Upper lobe of left lung (tissue), 6 donors: Measurements from ENCODE around the gene PTPRO. TPM values are rescaled to one million over a fixed set of nuclear protein-coding genes. Genes with fewer than 3 reads are reported as not detected.

ENCODE experiments used
- ATAC-seq, 2 donors: fragments of 200-7000 bp; cut with Tn5 transposase; one replicate each; pipeline ENCODE4 v1.9.1; 2022; ENCODE audit warnings: mild to moderate bottlenecking in 2 of 2, moderate library complexity in 2 of 2; ENCODE audit not compliant: low FRiP score in 2 of 2
- DNase-seq, 2 donors: peaks; one replicate each; pipeline ENCODE4 v3.0.0-alpha.2; 2019 to 2020
- H3K27ac ChIP-seq, 4 donors: fragments of 200-600 bp; sonication (generic); one replicate each; pipeline ENCODE4 v1.5.1; 2016 to 2019
- H3K27me3 ChIP-seq, 4 donors: fragments of 200-600 bp; sonication (generic); one replicate each; pipeline ENCODE4 v1.5.1; 2017 to 2019
- H3K36me3 ChIP-seq, 4 donors: fragments of 200-600 bp; sonication (generic); one replicate each; pipeline ENCODE4 v1.5.1; 2016 to 2019
- H3K4me1 ChIP-seq, 4 donors: fragments of 200-600 bp; sonication (generic); one replicate each; pipeline ENCODE4 v1.5.1; 2018 to 2019
- H3K4me3 ChIP-seq, 4 donors: fragments of 200-600 bp; sonication (generic); one replicate each; pipeline ENCODE4 v1.5.1; 2017 to 2019; ENCODE audit warnings: mild to moderate bottlenecking in 2 of 4, moderate library complexity in 1 of 4
- H3K9me3 ChIP-seq, 4 donors: fragments of 200-600 bp; sonication (generic); one replicate each; pipeline ENCODE4 v1.5.1; 2018 to 2019
- EP300 ChIP-seq, 4 donors: sonication (generic); formaldehyde crosslinking; IDR thresholded peaks; one replicate each; pipeline ENCODE4 v1.5.1; 2017; ENCODE audit warnings: antibody characterized with exemption in 4 of 4, control low read depth in 2 of 4
- POLR2A ChIP-seq, 4 donors: fragments of 450-650 bp; IDR thresholded peaks; one replicate each; pipeline ENCODE4 v1.5.1; 2016 to 2017; ENCODE audit warnings: antibody characterized with exemption in 4 of 4, mild to moderate bottlenecking in 2 of 4
- POLR2AphosphoS5 ChIP-seq, 2 donors: sonication (generic); formaldehyde crosslinking; IDR thresholded peaks; one replicate each; pipeline ENCODE4 v1.5.1; 2017; ENCODE audit warnings: antibody characterized with exemption in 2 of 2
- WGBS, 2 donors: methylation state at CpG; one replicate each; pipeline ENCODE4 v1.1.5; 2017 to 2018; 5-methylcytosine and 5-hydroxymethylcytosine counted together
- total RNA-seq, 6 donors: library from RNA; depleted of rRNA in 4 of 6; stranded (reverse); fragments of >200 nt in 4 of 6; gene quantifications; one replicate each; pipeline versions ENCODE4 v1.1.0 to v1.2.1, GENCODE V29; 2016 to 2021
- TF ChIP-seq, protein P1 (sequence below), 6 experiments: fragments of 450-650 bp in 4 of 6; fragments of 200-600 bp in 2 of 6; sonication (generic) in 2 of 6; IDR thresholded peaks; one replicate each; pipeline ENCODE4 v1.5.1; 2016 to 2019; ENCODE audit warnings: antibody characterized with exemption in 6 of 6
- donor health status: DM: no; HTN: no; CAD: no; lungs with moderate emphysema.
- donor health status: DM: no; HTN: yes; CAD: no; lungs with severe emphysema.

PTPRO gene
- total RNA-seq, 6 donors from 2014 or later: 3.6 to 19.0 (median 8.4) TPM

DNA sequence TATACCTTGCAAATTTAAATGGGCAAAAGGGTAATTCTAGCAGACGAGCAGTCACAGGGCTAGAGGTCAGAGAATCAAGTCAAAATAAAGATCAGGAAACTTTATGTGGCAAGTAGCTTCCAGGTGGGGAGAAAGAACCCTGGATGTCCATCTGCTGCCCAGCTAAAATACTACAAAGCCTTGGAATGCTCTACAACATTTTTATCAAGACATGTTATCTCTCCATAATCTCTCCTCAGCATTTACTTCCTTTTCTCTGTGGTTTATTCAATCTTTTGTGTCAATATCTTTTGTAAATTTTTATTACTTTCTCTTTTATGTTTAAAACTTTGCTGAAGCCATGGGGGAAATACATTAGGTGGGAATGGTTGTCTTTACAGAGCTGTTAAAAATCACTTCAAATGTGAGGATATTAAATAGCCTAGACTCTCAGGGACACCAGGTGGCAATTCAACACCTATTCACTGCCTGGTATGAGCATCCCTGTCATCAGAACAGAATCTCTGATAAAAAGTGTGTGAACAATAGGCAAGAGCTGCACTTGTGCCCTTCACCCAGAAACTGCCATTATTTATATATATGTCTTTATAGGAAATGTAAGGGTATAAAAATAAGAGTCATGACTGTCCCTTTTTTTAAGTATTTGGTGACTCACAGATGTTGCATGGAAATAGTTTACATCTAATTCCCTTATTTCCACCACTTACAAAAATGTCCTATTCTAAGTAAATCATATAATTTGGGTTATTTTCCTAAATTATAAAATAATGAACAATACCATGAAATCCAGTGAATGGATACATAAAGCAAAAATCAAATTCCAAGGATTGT lies 314.0 kb downstream of the PTPRO start:
- no peak for ATAC-seq
- DNase-seq: no peak
- 88 to 89% methylated on average over 1 of the region's 1 CpG for WGBS, 2 donors
- Histone ChIP-seq H3K9me3 (no peaks in the 10 kb centered on the region), H3K27me3 (no peaks in the 10 kb centered on the region), H3K27ac (no peak overlapping the region), H3K36me3 (peaks cover 0 to 8% (median 5%) of the 10 kb centered on the region in 4 donors), H3K4me3 (no peak overlapping the region), H3K4me1 (peaks cover 0 to 6% (median under 1%) of the 10 kb centered on the region in 4 donors)
- TF ChIP-seq EP300 (IDR thresholded peaks at IDR 0.05): no peak
- TF ChIP-seq, protein P1, sequence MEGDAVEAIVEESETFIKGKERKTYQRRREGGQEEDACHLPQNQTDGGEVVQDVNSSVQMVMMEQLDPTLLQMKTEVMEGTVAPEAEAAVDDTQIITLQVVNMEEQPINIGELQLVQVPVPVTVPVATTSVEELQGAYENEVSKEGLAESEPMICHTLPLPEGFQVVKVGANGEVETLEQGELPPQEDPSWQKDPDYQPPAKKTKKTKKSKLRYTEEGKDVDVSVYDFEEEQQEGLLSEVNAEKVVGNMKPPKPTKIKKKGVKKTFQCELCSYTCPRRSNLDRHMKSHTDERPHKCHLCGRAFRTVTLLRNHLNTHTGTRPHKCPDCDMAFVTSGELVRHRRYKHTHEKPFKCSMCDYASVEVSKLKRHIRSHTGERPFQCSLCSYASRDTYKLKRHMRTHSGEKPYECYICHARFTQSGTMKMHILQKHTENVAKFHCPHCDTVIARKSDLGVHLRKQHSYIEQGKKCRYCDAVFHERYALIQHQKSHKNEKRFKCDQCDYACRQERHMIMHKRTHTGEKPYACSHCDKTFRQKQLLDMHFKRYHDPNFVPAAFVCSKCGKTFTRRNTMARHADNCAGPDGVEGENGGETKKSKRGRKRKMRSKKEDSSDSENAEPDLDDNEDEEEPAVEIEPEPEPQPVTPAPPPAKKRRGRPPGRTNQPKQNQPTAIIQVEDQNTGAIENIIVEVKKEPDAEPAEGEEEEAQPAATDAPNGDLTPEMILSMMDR (IDR thresholded peaks at IDR 0.05): no peak
- TF ChIP-seq POLR2AphosphoS5 (IDR thresholded peaks at IDR 0.05): no peak
- TF ChIP-seq POLR2A (IDR thresholded peaks at IDR 0.05): no peak

DNA sequence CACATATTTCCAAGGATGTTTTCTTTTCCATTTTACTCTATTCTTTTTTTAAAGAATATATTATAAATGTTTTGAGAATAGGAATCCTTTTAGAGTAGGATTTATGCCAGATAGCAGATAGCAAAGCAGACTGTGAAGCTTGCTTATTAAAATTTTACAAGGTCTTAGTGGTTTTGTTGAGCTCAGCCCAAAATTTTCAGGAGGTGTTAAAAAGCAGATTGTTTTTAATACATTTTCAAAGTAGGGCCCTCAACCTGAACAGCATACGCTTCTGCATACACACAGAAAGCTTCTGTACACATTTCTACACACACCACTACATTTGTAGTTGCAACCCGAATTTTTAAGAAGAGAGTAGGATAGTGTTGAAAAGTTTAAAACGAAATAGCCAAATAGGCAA lies 315.9 kb downstream of the PTPRO start:
- Histone ChIP-seq H3K9me3 (no peaks in the 10 kb centered on the region), H3K27ac (no peak overlapping the region), H3K4me3 (no peak overlapping the region), H3K36me3 (peaks cover 0 to 11% (median 5%) of the 10 kb centered on the region in 4 donors), H3K4me1 (peaks cover 0 to 6% (median 0%) of the 10 kb centered on the region in 4 donors), H3K27me3 (no peaks in the 10 kb centered on the region)
- DNase-seq: no peak
- WGBS, 2 donors: 53 to 74% methylated on average over 3 of the region's 3 CpGs
- TF ChIP-seq, protein P1 (IDR thresholded peaks at IDR 0.05): no peak
- TF ChIP-seq POLR2A (IDR thresholded peaks at IDR 0.05) (no peak), POLR2AphosphoS5 (IDR thresholded peaks at IDR 0.05) (no peak), EP300 (IDR thresholded peaks at IDR 0.05) (no peak)
- no peak for ATAC-seq

DNA sequence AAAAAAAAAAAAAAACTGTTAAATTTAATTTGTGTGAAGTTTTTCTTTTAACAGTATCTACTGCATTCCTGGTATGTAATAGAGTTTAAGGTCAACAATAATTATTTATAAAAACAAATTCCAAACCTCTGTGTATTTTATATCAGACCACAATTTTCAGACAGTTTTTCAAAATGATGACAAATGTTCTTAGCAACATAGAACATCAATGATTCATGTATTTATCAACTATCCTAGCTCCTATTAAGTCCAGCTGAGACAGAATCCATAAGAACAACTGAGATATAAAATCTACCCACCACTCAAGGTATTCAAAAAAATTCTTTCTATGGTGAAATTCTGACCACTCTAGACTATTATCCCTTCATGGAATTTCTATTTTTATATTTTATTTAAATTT lies 322.4 kb downstream of the PTPRO start:
- Histone ChIP-seq H3K9me3 (no peaks in the 10 kb centered on the region), H3K36me3 (peaks cover 0 to 14% (median 6%) of the 10 kb centered on the region in 4 donors), H3K4me3 (no peak overlapping the region), H3K27ac (no peak overlapping the region), H3K27me3 (no peaks in the 10 kb centered on the region), H3K4me1 (no peaks in the 10 kb centered on the region)
- TF ChIP-seq EP300 (IDR thresholded peaks at IDR 0.05): no peak
- no peak for TF ChIP-seq POLR2AphosphoS5 (IDR thresholded peaks at IDR 0.05)
- no peak for TF ChIP-seq POLR2A (IDR thresholded peaks at IDR 0.05)
- TF ChIP-seq, protein P1 (IDR thresholded peaks at IDR 0.05): no peak
- no peak for ATAC-seq
- no peak for DNase-seq

DNA sequence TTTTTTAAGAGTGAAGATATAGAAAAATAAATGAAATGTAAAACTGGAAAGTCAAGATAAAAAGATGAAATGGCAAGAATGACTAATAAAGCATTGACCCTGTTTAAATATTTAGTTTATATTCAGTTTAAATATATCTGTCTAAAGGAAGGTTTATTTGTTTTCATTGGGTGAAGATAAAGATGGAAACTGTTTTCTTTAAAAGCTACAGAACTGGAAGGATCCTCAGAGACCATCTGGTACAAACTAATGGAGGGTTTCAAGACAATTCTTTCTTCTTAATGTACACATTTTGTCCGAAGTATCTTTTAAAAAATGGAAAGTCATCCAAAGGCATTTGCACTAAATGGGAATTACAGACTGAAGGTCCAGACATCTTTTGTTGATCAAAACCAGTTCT lies 324.3 kb downstream of the PTPRO start:
- H3K27ac ChIP-seq: no peak overlapping the region
- no peaks in the 10 kb centered on the region for H3K4me1 ChIP-seq
- DNase-seq (no peak), ATAC-seq (no peak)
- no peak overlapping the region for H3K4me3 ChIP-seq
- H3K27me3 ChIP-seq: no peaks in the 10 kb centered on the region
- H3K9me3 ChIP-seq: no peaks in the 10 kb centered on the region
- no peak for TF ChIP-seq POLR2AphosphoS5 (IDR thresholded peaks at IDR 0.05)
- no peak for TF ChIP-seq EP300 (IDR thresholded peaks at IDR 0.05)
- no peak for TF ChIP-seq POLR2A (IDR thresholded peaks at IDR 0.05)
- TF ChIP-seq, protein P1 (IDR thresholded peaks at IDR 0.05): no peak
- 0% methylated on average over 1 of the region's 1 CpG for WGBS, 2 donors
- peaks cover 0 to 4% (median 1%) of the 10 kb centered on the region in 4 donors for H3K36me3 ChIP-seq

Other genes starting within 250 kb of the PTPRO start
- 10 to 100 TPM in 5 of 6 donors, 1 to 10 TPM in 1; 9.7 to 21.9 (median 11.9) TPM for gene RERG, start 101.1 kb upstream of the PTPRO start, total RNA-seq